GM19193 (cell line): ENCODE measurements around the gene XPR1.

Source experiments
- POLR2A ChIP-seq: IDR thresholded peaks from 4 replicates; pipeline ENCODE4 v1.6.1; 2011; ENCODE audit not compliant: insufficient read depth, insufficient read length; ENCODE audit errors: extremely low read depth

Gene XPR1

DNA sequence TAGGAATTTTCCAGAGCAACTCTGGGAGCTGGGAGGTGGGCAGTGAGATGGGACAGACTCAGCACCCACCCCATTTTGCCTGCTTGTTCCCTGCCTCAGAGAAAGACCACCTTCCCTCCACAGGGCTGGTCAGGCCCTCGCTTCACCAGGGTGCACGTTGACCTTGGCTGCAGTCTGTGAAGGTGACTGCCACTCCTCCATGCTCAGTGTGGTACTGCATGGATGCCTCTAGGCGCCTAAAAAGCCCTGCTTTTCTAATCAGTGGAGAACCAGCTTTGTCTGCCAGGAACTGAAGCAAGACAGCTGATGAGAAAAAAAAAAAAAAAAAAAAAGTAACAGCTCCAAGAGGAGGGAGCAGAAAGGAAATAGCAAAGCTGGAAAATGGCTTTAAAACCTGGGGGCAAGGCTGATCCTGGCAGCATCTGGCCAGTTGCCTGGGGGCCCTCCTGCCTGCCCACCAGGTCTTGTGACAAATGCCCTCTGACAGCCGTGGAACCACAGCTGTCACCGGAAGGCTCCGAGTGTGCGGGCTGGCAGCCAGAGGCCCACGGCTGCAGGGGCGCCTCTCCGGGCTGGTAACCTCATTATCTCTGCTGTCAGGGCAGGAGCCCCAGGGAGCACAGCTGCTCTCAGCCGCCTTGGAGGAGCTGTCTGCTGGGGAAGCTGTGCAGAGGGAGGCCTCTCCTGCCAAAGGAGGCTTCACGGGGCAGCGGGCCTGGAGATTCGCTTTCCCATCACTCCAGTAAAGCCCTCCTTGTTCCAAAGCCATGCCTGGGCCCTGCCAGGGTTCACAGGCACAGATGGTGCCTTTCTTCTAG is 294.6 kb downstream of the XPR1 start:
- TF ChIP-seq POLR2A = no peak

DNA sequence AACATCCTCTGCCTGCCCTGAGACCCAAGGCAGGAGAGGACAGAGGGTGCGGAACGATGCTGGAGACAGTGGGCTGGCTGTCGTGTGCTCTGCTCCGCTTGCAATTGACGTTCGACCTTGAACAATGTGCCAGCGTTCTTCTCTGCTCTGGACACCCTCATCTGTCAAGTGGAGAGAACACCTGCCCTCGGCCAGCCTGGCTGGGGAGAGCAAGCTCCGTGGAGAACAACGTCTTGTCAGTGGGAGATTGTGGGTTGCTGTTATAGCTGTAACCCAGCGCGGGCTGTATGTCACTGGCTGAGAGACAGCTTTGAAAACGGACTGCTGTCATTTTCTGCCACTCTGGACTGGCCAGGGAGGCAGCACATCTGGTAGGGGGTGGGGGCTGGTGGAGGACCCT is 295.5 kb downstream of the XPR1 start:
- TF ChIP-seq POLR2A = no peak

DNA sequence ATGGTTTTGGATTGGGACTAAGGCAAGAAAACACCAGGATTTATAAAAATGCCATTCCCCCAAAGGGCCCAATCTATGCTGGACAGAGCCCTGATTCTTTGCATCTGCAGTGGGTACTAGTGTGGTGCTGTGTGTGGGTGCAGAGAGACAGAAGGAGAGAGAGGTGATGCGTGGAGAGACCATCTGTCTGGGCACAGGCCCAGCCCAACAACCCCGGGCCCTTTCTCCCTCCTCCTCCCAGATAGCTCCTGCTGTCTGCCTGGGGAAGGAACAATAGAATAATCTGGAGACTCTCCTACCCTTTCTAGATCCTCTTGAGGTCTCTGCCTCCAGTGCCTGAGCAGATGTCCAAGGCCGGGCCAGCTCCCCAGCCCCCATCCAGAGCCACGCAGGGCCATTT is 296.0 kb downstream of the XPR1 start:
- no peak for TF ChIP-seq POLR2A

DNA sequence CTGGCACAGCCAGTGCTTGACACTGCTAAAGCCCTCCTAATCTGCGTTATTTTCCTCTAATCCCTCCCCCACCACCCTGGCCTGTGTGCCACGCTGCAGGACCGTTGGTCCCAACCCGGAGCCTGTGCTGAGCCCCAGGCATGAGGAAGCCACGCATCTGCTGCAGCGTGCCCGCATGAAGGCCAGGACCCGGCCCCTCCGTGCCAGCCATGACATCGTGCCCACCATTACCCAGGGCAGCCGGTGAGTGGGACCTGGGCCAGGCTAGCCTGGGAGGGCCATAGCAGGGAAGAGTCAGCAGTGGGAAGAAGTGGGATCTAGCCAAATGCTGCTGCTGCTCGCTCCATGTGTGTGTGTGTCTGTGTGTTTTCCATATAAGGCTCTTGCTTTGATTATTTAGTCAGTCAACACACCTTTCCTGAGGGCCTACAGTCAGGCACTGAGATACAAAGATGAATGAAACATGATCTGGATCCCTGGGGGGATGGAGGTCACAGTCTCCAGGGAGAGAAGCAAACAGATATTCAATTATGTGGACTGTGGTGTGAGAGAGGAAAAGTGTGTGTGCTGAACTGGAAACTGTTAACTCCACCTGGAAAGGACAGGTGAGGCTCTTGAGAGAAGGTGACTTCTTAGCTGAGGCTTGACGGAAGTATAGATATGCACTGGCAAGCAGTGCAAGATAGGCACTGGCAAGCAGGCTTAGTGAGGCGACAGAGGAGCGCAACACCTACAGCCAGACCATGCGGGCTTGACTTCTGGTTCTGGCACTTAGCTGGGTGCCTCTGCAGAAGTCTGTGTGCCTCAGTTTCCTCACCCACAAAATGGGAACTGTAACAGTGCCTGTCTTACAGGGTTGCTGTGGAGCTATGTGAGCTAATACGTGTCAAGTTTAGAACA is 296.8 kb downstream of the XPR1 start:
- TF ChIP-seq POLR2A = no peak

DNA sequence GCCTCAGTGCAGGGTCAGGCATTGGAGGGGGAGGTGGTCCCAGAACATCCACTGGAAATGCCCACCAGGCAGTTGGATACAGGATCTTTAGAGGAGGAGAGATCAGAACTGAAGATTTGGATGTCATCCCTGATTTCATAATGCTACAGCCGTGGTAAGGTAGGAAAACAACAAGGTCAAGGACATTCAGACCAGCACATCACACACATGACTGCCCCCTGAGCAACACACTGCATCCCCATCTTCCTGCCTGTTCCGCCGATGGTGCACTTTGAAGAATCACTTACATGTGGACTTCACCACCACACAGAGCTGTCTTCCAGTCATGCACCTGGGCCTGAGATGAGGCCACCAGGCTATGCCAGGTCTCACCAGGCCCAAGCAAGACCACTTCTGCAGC is 297.6 kb downstream of the XPR1 start:
- no peak for TF ChIP-seq POLR2A

DNA sequence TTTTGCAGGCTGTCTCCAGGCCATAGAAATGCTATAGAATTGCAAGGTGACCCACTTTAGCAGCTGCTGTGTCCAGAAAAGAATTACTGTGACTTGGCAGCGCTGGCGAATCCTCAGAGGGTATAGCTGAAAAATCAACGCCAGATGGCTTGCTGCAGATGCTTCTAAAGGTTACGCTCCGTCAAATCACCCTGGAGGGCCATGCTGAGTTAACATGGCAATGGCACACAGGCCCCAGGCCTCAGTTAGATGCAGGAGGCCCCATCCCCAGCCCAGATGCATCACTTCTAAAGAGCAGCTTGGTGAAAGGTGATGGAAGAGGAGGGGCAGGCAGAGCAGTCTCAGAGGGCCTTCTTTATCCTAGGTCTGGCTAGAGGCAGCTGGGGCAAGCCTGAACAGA is 298.9 kb downstream of the XPR1 start:
- TF ChIP-seq POLR2A = no peak

DNA sequence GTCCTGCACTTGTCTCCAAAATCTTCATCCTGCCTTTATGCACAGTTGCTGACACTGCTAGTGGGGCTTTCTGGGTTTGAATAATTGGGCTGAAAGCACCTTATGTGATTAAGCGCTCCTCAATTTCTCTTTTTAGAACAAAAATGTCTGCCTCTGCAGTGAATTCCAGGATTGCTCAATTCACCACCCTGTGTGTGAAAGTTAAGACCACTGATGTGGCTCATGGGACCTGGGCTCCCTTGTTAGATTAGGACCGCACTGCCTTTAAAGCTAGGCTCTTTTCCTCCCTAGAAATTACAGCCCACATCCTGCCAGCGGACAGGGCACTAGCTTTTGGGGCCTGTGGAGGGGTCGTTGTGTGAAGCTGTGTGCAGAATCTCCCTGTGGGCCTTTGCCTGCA is 299.7 kb downstream of the XPR1 start:
- no peak for TF ChIP-seq POLR2A

DNA sequence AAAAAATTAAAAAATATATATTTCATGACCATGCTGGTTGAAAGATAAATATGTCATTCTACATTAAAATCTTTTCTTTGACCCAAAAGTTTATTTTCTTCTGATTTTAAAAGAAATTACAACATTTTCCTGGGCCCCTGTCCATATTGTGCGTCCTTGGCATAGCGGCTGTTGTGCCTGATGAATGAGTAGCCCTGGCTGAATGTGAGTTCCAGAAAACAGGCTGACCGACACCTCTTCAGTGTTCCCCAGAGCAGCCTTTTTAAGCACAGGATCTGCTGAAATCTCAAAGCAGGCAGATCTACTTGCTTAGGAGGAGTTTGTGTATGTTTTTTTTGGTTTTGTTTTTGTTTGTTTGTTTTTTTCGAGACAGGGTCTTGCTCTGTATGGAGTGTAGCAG is 300.6 kb downstream of the XPR1 start:
- TF ChIP-seq POLR2A = no peak

DNA sequence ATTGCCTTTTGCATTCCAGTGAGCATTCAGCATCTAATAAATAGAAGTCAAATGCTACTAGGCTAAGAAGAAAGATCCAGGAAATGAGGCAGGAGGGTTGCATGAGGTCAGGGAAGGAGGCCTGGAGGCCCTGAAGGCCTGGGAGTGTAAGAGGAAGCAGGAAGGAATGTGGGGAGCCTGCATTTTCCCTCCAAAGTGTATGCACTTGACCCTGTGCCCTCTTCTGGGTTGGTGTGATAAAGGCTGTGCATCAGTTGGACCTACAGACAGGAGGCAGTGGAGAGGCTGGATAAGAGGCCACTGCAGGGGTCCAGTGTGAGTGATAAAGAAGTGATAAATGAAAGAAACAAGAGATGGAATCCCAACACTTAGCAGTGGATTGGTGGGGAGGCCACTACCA is 301.3 kb downstream of the XPR1 start:
- TF ChIP-seq POLR2A = no peak

DNA sequence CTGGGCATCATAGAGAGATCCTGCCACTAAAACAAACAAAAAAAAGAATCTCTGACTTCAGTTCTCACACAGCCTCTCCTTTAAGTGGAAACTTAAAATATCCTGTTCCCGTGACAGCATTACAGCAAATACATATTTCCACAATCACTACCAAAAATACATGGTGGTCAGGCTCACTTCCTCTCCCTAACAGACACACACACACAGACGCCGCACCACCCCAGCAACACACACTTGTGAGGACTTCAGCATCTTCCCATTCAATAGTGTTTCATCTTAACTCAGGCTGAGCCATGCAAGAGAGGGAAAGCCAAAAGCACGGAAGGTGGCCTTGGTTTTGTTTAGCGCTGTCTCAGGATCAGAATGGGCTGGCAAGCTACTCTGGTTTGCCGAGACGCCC is 302.7 kb downstream of the XPR1 start:
- no peak for TF ChIP-seq POLR2A

DNA sequence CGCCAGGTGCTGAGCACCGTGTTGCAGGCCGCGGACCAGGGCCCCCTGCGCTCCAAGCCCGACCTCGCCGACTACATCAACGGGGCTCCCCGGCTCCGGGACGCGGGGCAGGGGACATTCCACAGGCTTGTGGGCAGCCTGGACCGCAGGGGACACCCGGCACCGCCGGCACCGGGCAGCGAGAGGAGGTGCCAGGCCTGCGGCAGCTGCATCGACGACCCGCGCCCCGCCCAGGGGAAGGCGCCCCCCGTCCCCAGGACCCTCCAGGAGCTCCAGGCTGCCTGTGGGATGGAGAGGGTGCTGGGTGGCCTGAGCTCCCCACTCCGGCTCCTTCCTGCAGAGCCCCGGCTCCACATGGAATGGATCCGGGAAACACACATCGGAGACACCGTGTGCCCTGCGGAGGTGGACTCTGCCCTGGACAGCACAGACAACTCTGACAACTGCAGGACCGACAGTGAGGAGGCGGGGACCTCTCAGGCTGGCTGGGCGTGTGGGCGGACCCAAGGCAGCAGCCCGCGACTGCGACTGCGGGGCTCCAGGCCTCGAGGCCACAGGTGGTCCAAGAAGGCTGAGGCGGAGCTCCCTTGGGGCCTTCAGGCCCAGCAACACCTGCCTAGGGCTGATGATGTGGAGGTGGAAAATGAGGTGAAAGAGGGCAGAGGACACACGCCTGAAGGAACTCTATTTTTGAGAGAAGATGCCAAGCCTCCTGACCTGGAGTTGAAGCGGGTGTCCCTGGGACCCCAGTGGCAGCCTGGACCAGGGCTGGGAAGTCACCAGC is 303.7 kb downstream of the XPR1 start:
- TF ChIP-seq POLR2A = no peak

DNA sequence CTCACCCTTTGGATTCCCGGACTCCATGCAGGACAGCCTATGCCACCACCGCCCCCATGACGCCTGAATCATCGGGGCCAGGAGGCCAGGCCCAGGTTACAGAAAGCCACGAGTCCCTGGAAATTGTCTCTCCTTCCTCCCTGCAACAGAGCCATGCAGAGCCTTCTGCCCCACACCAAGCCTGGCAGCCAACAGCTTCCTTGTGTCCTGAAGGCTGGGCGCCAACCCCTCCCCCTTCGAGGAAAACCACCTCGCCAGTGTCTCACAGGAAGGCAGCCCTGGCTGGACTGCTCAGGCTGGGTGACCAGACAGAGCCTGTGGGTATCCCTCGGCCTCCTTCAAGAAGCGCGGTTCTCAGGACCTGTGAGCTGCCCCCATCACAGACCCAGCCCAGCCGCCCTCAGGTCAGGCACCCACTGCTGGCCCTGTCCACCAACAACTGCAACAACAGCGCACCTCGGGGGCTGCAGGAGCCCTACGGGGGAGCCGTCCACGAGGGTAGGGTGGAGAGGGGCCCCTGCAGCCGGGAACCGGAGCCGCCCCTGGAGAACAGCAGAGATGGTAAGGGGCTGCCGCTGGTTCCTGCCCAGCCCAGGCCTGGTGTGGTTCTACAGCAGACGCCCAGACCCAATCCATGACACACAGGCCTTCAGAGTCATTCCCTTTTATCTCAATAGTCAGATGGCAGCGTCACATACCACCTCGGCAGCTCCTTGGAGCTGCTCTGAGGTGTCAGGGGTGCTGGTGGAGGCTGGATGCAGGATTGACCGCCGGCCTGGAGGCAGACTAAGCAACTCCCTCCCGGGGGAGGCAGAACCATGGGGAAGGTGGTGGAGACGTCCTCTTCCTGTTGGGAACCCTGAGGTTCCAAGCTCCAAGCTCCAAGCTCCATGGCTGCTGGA is 304.5 kb downstream of the XPR1 start:
- no peak for TF ChIP-seq POLR2A

DNA sequence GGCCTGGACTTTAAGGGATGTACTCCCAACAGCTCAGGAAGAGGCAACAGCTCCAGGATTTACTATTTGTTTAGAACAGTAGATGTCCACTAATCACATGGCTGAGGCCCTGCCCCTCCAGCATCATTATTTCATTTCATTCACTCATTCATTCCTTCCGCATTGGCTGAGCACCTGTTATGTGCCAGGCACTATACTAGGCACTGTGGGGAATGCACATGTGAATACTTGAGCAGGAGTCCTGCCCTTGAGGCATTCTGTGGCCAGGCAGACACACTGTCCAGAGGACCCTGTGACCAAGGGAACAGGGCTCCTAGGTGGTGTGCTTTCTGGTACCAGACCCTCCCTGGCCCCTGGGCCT is 305.2 kb downstream of the XPR1 start:
- no peak for TF ChIP-seq POLR2A

DNA sequence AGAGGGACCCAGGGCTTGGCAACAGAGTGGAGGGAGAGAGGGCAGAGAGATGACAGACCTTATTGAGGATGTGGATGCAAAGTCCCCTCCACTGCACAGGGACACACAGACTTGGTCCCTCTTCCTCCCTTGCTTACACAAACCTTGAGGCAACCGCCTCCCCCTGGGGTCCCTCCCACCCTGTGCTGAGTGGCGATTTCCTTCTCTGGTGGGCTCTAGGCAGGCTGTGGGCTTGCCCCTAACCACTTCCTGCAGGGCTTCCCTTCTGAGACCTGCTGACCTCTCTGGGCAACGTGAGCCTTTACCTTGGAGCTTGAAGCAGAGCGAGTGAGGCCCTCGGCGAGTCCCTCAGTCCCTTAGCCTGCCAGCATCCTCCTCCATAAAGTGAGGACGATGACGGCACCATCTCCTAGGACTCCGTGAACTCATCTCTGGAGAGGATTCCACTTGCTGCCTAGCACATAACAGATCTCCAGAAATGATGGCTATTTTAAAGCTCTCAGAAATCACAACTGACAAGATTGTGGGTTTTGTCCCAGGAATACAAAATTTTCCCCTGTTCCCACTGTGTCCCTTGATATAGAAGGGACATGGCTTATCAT is 305.9 kb downstream of the XPR1 start:
- no peak for TF ChIP-seq POLR2A
